OCI-LY7 (cell line): ENCODE measurements around the gene MRFAP1L1. TPM values are rescaled to one million over a fixed set of nuclear protein-coding genes. Genes with fewer than 3 reads are reported as not detected.

Experiments used
- BruUV-seq: library from RNA; stranded (reverse); fragments of 400-500 nt; replicated peaks from 2 replicates; lab custom pipeline; 2021; lab: Mats Ljungman, UMichigan
- CTCF ChIA-PET: fragments of 300-600 bp; sonication (Branson Sonifier 250); formaldehyde crosslinking; loops from one replicate; lab custom pipeline; 2022; ENCODE audit warnings: antibody characterized with exemption; ENCODE audit not compliant: unreplicated experiment; lab: Charles Lee
- POLR2A ChIA-PET: fragments of 300-600 bp; sonication (Branson Sonifier 250); formaldehyde crosslinking; loops from one replicate; lab custom pipeline; 2022; ENCODE audit warnings: antibody characterized with exemption; lab: Charles Lee
- DNase-seq: peaks from one replicate; pipeline ENCODE4 v3.0.0-alpha.2; 2015; ENCODE audit warnings: low spot score
- H2AFZ ChIP-seq: fragments of 200-600 bp; sonication (generic), shearing (Covaris generic); 2 replicates; pipeline ENCODE4 v1.6.1; 2014; ENCODE audit warnings: mild to moderate bottlenecking, antibody characterized with exemption, low read length, moderate library complexity
- H3K27ac ChIP-seq: fragments of 200-600 bp; sonication (generic); 2 replicates; pipeline ENCODE4 v1.5.1; 2014; ENCODE audit warnings: mixed run types, low read depth, mild to moderate bottlenecking, moderate library complexity, low read length, inconsistent platforms; ENCODE audit not compliant: poor library complexity, severe bottlenecking
- H3K36me3 ChIP-seq: fragments of 200-600 bp; sonication (generic); 2 replicates; pipeline ENCODE4 v1.6.1; 2014; ENCODE audit warnings: mild to moderate bottlenecking, antibody characterized with exemption, low read length, moderate library complexity, mixed read lengths; ENCODE audit not compliant: insufficient read depth
- H3K4me1 ChIP-seq: fragments of 200-600 bp; sonication (generic); 2 replicates; pipeline ENCODE4 v1.5.1; 2014; ENCODE audit warnings: mild to moderate bottlenecking, low read length; ENCODE audit not compliant: insufficient read depth, poor library complexity, severe bottlenecking
- H3K4me2 ChIP-seq: fragments of 200-600 bp; sonication (generic); 2 replicates; pipeline ENCODE4 v1.6.1; 2014; ENCODE audit warnings: mild to moderate bottlenecking, low read length
- H3K4me3 ChIP-seq: fragments of 200-600 bp; sonication (generic); 2 replicates; pipeline ENCODE4 v1.5.1; 2014; ENCODE audit warnings: mild to moderate bottlenecking, low read depth, low read length; ENCODE audit not compliant: poor library complexity, severe bottlenecking
- H3K79me2 ChIP-seq: fragments of 200-600 bp; sonication (generic); 2 replicates; pipeline ENCODE4 v1.6.1; 2016; ENCODE audit warnings: low read depth, mild to moderate bottlenecking, low read length, moderate library complexity, mixed read lengths; ENCODE audit not compliant: insufficient read depth
- H3K9me2 ChIP-seq: fragments of 200-600 bp; sonication (generic); 2 replicates; pipeline ENCODE4 v1.6.1; 2016; ENCODE audit warnings: mild to moderate bottlenecking, low read length, mixed read lengths; ENCODE audit not compliant: insufficient read depth
- H3K9me3 ChIP-seq: fragments of 200-600 bp; sonication (generic); 2 replicates; pipeline ENCODE4 v1.6.1; 2014; ENCODE audit warnings: mild to moderate bottlenecking, mixed run types, low read length, mixed read lengths
- H4K20me1 ChIP-seq: fragments of 200-600 bp; sonication (generic); 2 replicates; pipeline ENCODE4 v1.6.1; 2014; ENCODE audit warnings: mild to moderate bottlenecking, antibody characterized with exemption, low read length, moderate library complexity, mixed read lengths; ENCODE audit not compliant: insufficient read depth
- CTCF ChIP-seq: fragments of 200-600 bp; sonication (generic); conservative IDR thresholded peaks from 2 replicates; pipeline ENCODE4 v1.5.1; 2014; ENCODE audit warnings: mild to moderate bottlenecking, antibody characterized with exemption, low read length, moderate library complexity, mixed read lengths
- EZH2phosphoT487 ChIP-seq: fragments of 200-600 bp; sonication (generic); IDR thresholded peaks from 2 replicates; pipeline ENCODE4 v1.6.1; 2018; ENCODE audit warnings: low read depth, borderline replicate concordance, mild to moderate bottlenecking, mixed run types, antibody characterized with exemption, low read length, moderate library complexity, mixed read lengths
- intact Hi-C: fragments of 100-400 bp; cut with micrococcal nuclease; formaldehyde crosslinking; loops from one replicate; pipeline ENCODE4 v1.10.0; 2022; ENCODE audit not compliant: unreplicated experiment
- total RNA-seq, 2 experiments: library from RNA; depleted of rRNA in 1 of 2; stranded (reverse); fragments of >200 nt in 1 of 2; shearing (Covaris generic) in 1 of 2; gene quantifications; 2 replicates each; pipeline ENCODE4 v1.2.3, GENCODE V29; 2014 to 2022

The MRFAP1L1 gene
- total RNA-seq, 2 experiments from 2014 or later = 49.3 to 50.5 TPM

- H3K36me3 ChIP-seq = no peaks in the 10 kb centered on the region
- no peaks in the 10 kb centered on the region for H3K79me2 ChIP-seq
- ChIA-PET POLR2A (no interaction called here), CTCF (no interaction called here)
- H4K20me1 ChIP-seq = no peaks in the 10 kb centered on the region
- H3K4me2 ChIP-seq = no peak overlapping the region
- no peak for DNase-seq
- H3K4me1 ChIP-seq = no peaks in the 10 kb centered on the region
- no peaks in the 10 kb centered on the region for H3K9me2 ChIP-seq
- BruUV-seq = no TSS peak
- no peak overlapping the region for H2AFZ ChIP-seq
- no peaks in the 10 kb centered on the region for H3K9me3 ChIP-seq
- H3K4me3 ChIP-seq = no peak overlapping the region
- intact Hi-C loops = no loop called here
- TF ChIP-seq CTCF (no peak), EZH2phosphoT487 (no peak)
- no peak overlapping the region for H3K27ac ChIP-seq
These were observed 30.3 kb upstream of the MRFAP1L1 start for GRCh38 chr4:6739920-6740319.

GRCh38 chr4:6734165-6734786 lies 24.6 kb upstream of the MRFAP1L1 start:
- DNase-seq = no peak
- no peaks in the 10 kb centered on the region for H3K9me2 ChIP-seq
- H2AFZ ChIP-seq = no peak overlapping the region
- H3K4me3 ChIP-seq = no peak overlapping the region
- ChIA-PET POLR2A (interaction anchor here (0.6 kb wide), 1 partner anchor 150 kb away, joined by 3 read pairs; no protein-coding TSS in a partner anchor), CTCF (no interaction called here)
- H3K27ac ChIP-seq = no peak overlapping the region
- H3K79me2 ChIP-seq = no peaks in the 10 kb centered on the region
- intact Hi-C loops = no loop called here
- no peaks in the 10 kb centered on the region for H3K9me3 ChIP-seq
- H3K4me1 ChIP-seq = no peaks in the 10 kb centered on the region
- no peaks in the 10 kb centered on the region for H4K20me1 ChIP-seq
- no peak for TF ChIP-seq CTCF
- no peak for TF ChIP-seq EZH2phosphoT487
- H3K36me3 ChIP-seq = no peaks in the 10 kb centered on the region
- no TSS peak for BruUV-seq
- H3K4me2 ChIP-seq = no peak overlapping the region

- no peak overlapping the region for H3K4me2 ChIP-seq
- H2AFZ ChIP-seq = no peak overlapping the region
- no peaks in the 10 kb centered on the region for H3K9me3 ChIP-seq
- H4K20me1 ChIP-seq = no peaks in the 10 kb centered on the region
- H3K9me2 ChIP-seq = no peaks in the 10 kb centered on the region
- H3K79me2 ChIP-seq = no peaks in the 10 kb centered on the region
- DNase-seq = no peak
- no TSS peak for BruUV-seq
- H3K27ac ChIP-seq = no peak overlapping the region
- ChIA-PET CTCF (no interaction called here), POLR2A (no interaction called here)
- intact Hi-C loops = no loop called here
- H3K36me3 ChIP-seq = no peaks in the 10 kb centered on the region
- TF ChIP-seq EZH2phosphoT487 (no peak), CTCF (no peak)
- no peak overlapping the region for H3K4me3 ChIP-seq
- no peaks in the 10 kb centered on the region for H3K4me1 ChIP-seq
These were observed 23.9 kb upstream of the MRFAP1L1 start for GRCh38 chr4:6733358-6734164.
